Measurements from ENCODE around the gene C5orf34. TPM values are rescaled to one million over a fixed set of nuclear protein-coding genes. Genes with fewer than 3 reads are reported as not detected.

The C5orf34 gene
- total RNA-seq, 1 donor from 2014 or later, result 7.0 TPM

Other genes starting within 250 kb of the C5orf34 start
- 98.2 TPM for gene HMGCS1, start 201.7 kb downstream of the C5orf34 start, total RNA-seq (ENCODE audit: insufficient read depth, low replicate concordance)
- gene CCL28, start 102.8 kb downstream of the C5orf34 start, total RNA-seq (ENCODE audit: insufficient read depth, low replicate concordance), result 3.6 TPM
- 9.9 TPM for gene TMEM267, start 31.3 kb downstream of the C5orf34 start, total RNA-seq (ENCODE audit: insufficient read depth, low replicate concordance)
- gene PAIP1, start 41.9 kb upstream of the C5orf34 start, total RNA-seq (ENCODE audit: insufficient read depth, low replicate concordance), result 91.5 TPM
- gene NNT, start 88.0 kb upstream of the C5orf34 start, total RNA-seq (ENCODE audit: insufficient read depth, low replicate concordance), result 72.7 TPM

Data from umbilical cord (tissue), 1 donor.